ENCODE data around the gene CTNS. TPM values are rescaled to one million over a fixed set of nuclear protein-coding genes. Genes with fewer than 3 reads are reported as not detected.

The CTNS gene
- total and polyA plus RNA-seq, 8 donors = 9.0 to 14.2 (median 12.8) TPM

- intact Hi-C loops (cut with DNase I) = loop anchor here in 1 of 3 donors (10.0 kb wide), 1 partner anchor 595 kb away; no protein-coding TSS in a partner anchor
- DNase-seq (peak in 4 of 6 donors; percentile 48 to 77 (median 72)), ATAC-seq (peak; percentile 2 to 38 (median 21)), FAIRE-seq (no peak)
- WGBS, 2 donors = 32 to 41% methylated on average over 7 of the region's 7 CpGs
- Histone ChIP-seq H3K27me3 (no peaks in the 10 kb centered on the region), H3K27ac (peak overlapping the region; percentile 53 to 74 (median 56)), H3K4me1 (peaks cover 7 to 22% (median 9%) of the 10 kb centered on the region in 3 donors), H3K36me3 (no peaks in the 10 kb centered on the region), H3K9me3 (no peaks in the 10 kb centered on the region), H3K4me3 (no peak overlapping the region)
- no peak for TF ChIP-seq CTCF (IDR thresholded peaks at IDR 0.05)
Observed at GRCh38 chr17:3639981-3640596, 3.5 kb downstream of the CTNS start.

- intact Hi-C loops (cut with DNase I) = loop anchor here in 1 of 3 donors (10.0 kb wide), 1 partner anchor 596 kb away; no protein-coding TSS in a partner anchor
- no peaks in the 10 kb centered on the region for H3K27me3 ChIP-seq
- no peak for FAIRE-seq
- peaks cover 7 to 22% (median 9%) of the 10 kb centered on the region in 3 donors for H3K4me1 ChIP-seq
- peak overlapping the region; percentile 53 to 74 (median 56) for H3K27ac ChIP-seq
- H3K4me3 ChIP-seq = no peak overlapping the region
- 46 to 57% methylated on average over 3 of the region's 3 CpGs for WGBS, 2 donors
- no peaks in the 10 kb centered on the region for H3K36me3 ChIP-seq
- H3K9me3 ChIP-seq = no peaks in the 10 kb centered on the region
- no peak for ATAC-seq
- no peak for DNase-seq
- no peak for TF ChIP-seq CTCF (IDR thresholded peaks at IDR 0.05)
Observed at GRCh38 chr17:3641014-3641413, 4.5 kb downstream of the CTNS start.

- H3K4me1 ChIP-seq = peaks cover 7 to 22% (median 9%) of the 10 kb centered on the region in 3 donors
- H3K9me3 ChIP-seq = no peaks in the 10 kb centered on the region
- TF ChIP-seq CTCF (IDR thresholded peaks at IDR 0.05) = no peak
- intact Hi-C loops (cut with DNase I) = loop anchor here in 1 of 3 donors (10.0 kb wide), 1 partner anchor 597 kb away; no protein-coding TSS in a partner anchor
- H3K27me3 ChIP-seq = no peaks in the 10 kb centered on the region
- H3K4me3 ChIP-seq = no peak overlapping the region
- ATAC-seq = no peak
- H3K27ac ChIP-seq = no peak overlapping the region
- no peak for FAIRE-seq
- 72 to 76% methylated on average over 19 of the region's 19 CpGs for WGBS, 2 donors
- no peak for DNase-seq
- no peaks in the 10 kb centered on the region for H3K36me3 ChIP-seq
Observed at GRCh38 chr17:3641717-3642486, 5.3 kb downstream of the CTNS start.

- no peak for ATAC-seq
- Histone ChIP-seq H3K36me3 (no peaks in the 10 kb centered on the region), H3K27me3 (no peaks in the 10 kb centered on the region), H3K27ac (no peak overlapping the region), H3K9me3 (no peaks in the 10 kb centered on the region), H3K4me3 (no peak overlapping the region), H3K4me1 (peaks cover 7 to 15% (median 9%) of the 10 kb centered on the region in 3 donors)
- intact Hi-C loops (cut with DNase I) = loop anchor here in 1 of 3 donors (10.0 kb wide), 1 partner anchor 599 kb away; no protein-coding TSS in a partner anchor
- WGBS, 2 donors = 96 to 100% methylated on average over 4 of the region's 4 CpGs
- no peak for TF ChIP-seq CTCF (IDR thresholded peaks at IDR 0.05)
- no peak for FAIRE-seq
- DNase-seq = no peak
Observed at GRCh38 chr17:3643889-3644349, 7.4 kb downstream of the CTNS start.
